Measurements from ENCODE around the gene SLC22A3. TPM values are rescaled to one million over a fixed set of nuclear protein-coding genes. Genes with fewer than 3 reads are reported as not detected.
A peak's percentile ranks its signal among the peaks of the same experiment; 100 is the strongest.

SLC22A3 gene
- total RNA-seq, 1 donor from 2014 or later: 4.2 TPM

DNA sequence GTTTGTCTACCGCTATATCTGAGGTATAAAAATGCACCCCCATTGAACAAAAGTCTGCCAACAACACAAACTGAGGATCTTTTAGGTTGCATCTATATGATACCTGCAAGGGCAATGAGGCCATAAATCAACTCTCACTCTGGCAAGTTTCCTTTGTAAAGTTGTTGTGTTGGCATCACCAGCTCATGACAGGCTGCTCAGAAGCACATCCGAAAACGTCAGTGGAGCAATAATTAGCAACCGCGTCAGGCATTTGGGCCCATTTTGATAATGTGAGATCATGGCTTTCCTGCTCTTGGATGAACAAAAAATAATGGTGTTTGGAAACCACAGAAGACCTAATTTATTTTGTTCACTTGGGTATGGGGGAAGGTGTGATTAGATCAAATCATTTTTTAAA is 12.0 kb upstream of the SLC22A3 start:
- no peak for DNase-seq (ENCODE audit: low read depth)
- TF ChIP-seq CTCF (conservative IDR thresholded peaks at IDR 0.05; ENCODE audit: low read depth, low read length): no peak
- no peak overlapping the region for H3K4me3 ChIP-seq (ENCODE audit: low read depth, low read length)

DNA sequence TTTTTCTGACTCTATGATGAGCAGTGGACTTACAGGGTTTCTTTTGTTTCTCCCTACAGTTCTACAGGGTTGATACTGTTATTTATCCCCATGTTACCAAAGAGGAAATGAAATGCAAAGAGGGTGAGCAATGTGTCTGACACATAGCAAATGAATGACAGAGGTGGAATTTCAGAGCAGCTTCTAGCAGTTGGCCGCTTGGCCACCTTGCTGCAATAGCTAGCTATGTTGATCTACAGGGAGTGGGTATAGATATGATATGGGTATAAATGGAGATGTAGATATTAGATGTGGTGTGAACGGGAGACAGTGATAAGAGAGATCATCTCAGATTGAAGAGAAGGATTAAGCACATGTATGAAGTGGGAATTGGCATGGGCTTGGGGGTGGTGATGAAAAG is 10.9 kb upstream of the SLC22A3 start:
- peak; percentile 12 for TF ChIP-seq CTCF (conservative IDR thresholded peaks at IDR 0.05; ENCODE audit: low read depth, low read length)
- peak; percentile 82 for DNase-seq (ENCODE audit: low read depth)
- no peak overlapping the region for H3K4me3 ChIP-seq (ENCODE audit: low read depth, low read length)

DNA sequence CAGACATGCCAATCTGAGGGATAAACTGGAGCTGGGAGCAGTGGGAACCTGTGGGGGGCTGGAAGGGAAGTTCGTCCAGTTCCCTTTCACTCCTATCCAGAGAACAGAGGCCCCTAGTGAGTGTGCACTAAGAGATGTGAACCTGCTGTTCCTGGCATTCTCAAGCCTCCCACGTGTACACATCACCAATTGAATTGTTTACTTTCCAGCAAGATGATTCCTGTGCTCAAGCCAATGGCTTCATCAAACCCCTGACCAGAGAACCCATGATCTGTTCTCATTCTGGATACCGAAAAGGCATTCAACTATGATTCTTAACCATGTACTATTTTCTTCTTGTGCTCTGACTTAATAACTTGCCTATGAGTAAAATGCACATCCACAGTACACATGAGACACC is 10.2 kb upstream of the SLC22A3 start:
- H3K4me3 ChIP-seq (ENCODE audit: low read depth, low read length): no peak overlapping the region
- TF ChIP-seq CTCF (conservative IDR thresholded peaks at IDR 0.05; ENCODE audit: low read depth, low read length): no peak
- DNase-seq (ENCODE audit: low read depth): peak; percentile 57

GRCh38 chr6:160343144-160343543 is 5.0 kb upstream of the SLC22A3 start:
- H3K4me3 ChIP-seq (ENCODE audit: low read depth, low read length): no peak overlapping the region
- no peak for TF ChIP-seq CTCF (conservative IDR thresholded peaks at IDR 0.05; ENCODE audit: low read depth, low read length)
- DNase-seq (ENCODE audit: low read depth): no peak

- H3K4me3 ChIP-seq (ENCODE audit: low read depth, low read length): no peak overlapping the region
- TF ChIP-seq CTCF (conservative IDR thresholded peaks at IDR 0.05; ENCODE audit: low read depth, low read length): no peak
- no peak for DNase-seq (ENCODE audit: low read depth)
Measured at GRCh38 chr6:160344271-160344670, 3.9 kb upstream of the SLC22A3 start.

- peak overlapping the region; percentile 66 for H3K4me3 ChIP-seq (ENCODE audit: low read depth, low read length)
- DNase-seq (ENCODE audit: low read depth): no peak
- no peak for TF ChIP-seq CTCF (conservative IDR thresholded peaks at IDR 0.05; ENCODE audit: low read depth, low read length)
Measured at GRCh38 chr6:160347259-160348222, 637 bp upstream of the SLC22A3 start.

- no peak for TF ChIP-seq CTCF (conservative IDR thresholded peaks at IDR 0.05; ENCODE audit: low read depth, low read length)
- DNase-seq (ENCODE audit: low read depth): no peak
- H3K4me3 ChIP-seq (ENCODE audit: low read depth, low read length): peak overlapping the region; percentile 66
Measured at GRCh38 chr6:160349020-160349441, 853 bp downstream of the SLC22A3 start.

Measured in epithelial cell of proximal tubule (primary cell).